K562 (cell line): ENCODE data around the gene ZNF74. TPM values are rescaled to one million over a fixed set of nuclear protein-coding genes. Genes with fewer than 3 reads are reported as not detected.

Source experiments
- GABPA ChIP-seq: fragments of 200-800 bp; sonication (Bioruptor generic); conservative IDR thresholded peaks from 2 replicates; pipeline ENCODE4 v1.6.1; 2016; ENCODE audit warnings: low read depth, missing genetic modification characterization, missing compliant biosample characterization
- GATAD2A ChIP-seq: fragments of 450-650 bp; IDR thresholded peaks from 2 replicates; pipeline ENCODE4 v1.6.1; 2017
- HDAC1 ChIP-seq, 2 experiments: fragments of 450-650 bp; IDR thresholded peaks; 2 replicates each; pipeline ENCODE4 v1.6.1; 2016 to 2017; ENCODE audit warnings: inconsistent platforms in 1 of 2, mild to moderate bottlenecking in 1 of 2, moderate library complexity in 1 of 2
- HNRNPUL1 ChIP-seq: fragments of 200-400 bp; formaldehyde crosslinking; IDR thresholded peaks from 2 replicates; pipeline ENCODE4 v1.6.1; 2017; ENCODE audit warnings: low read length
- KLF16 ChIP-seq: IDR thresholded peaks from 2 replicates; pipeline ENCODE4 v1.6.1; 2016; ENCODE audit warnings: antibody characterized with exemption
- MAZ ChIP-seq, 2 experiments: fragments of 450-650 bp in 1 of 2; sonication (generic) in 1 of 2; formaldehyde crosslinking; IDR thresholded peaks in 1 of 2; conservative IDR thresholded peaks in 1 of 2; 2 replicates each; pipeline versions ENCODE4 v1.4.0 to v1.5.0; 2020; ENCODE audit warnings: mild to moderate bottlenecking in 1 of 2, missing genetic modification reagents in 1 of 2
- MCM2 ChIP-seq: fragments of 450-650 bp; IDR thresholded peaks from 2 replicates; pipeline ENCODE4 v1.6.1; 2017; ENCODE audit warnings: low read depth, mild to moderate bottlenecking
- NFRKB ChIP-seq: fragments of 450-650 bp; IDR thresholded peaks from 2 replicates; pipeline ENCODE4 v1.6.1; 2016; ENCODE audit warnings: low read depth
- NR2C2 ChIP-seq, 2 experiments: fragments of 200-800 bp in 1 of 2; sonication (Bioruptor generic) in 1 of 2; sonication (generic) in 1 of 2; formaldehyde crosslinking in 1 of 2; IDR thresholded peaks; 2 replicates each; pipeline versions ENCODE4 v1.6.1 to v1.8.0; 2016 to 2022; ENCODE audit warnings: mild to moderate bottlenecking in 1 of 2, missing compliant biosample characterization in 1 of 2, missing genetic modification characterization in 1 of 2, missing genetic modification reagents in 1 of 2
- RBBP5 ChIP-seq: fragments of 200-600 bp; sonication (generic); IDR thresholded peaks from 2 replicates; pipeline ENCODE4 v1.6.1; 2012; ENCODE audit warnings: borderline replicate concordance, mild to moderate bottlenecking, low read length, control low read depth, inconsistent platforms; ENCODE audit not compliant: insufficient read depth, poor library complexity, severe bottlenecking
- ZBTB17 ChIP-seq: fragments of 450-650 bp; formaldehyde crosslinking; IDR thresholded peaks from 2 replicates; pipeline ENCODE4 v1.4.0; 2020; ENCODE audit warnings: mild to moderate bottlenecking
- ZC3H8 ChIP-seq: fragments of 450-650 bp; IDR thresholded peaks from 2 replicates; pipeline ENCODE4 v1.6.1; 2017
- ZNF197 ChIP-seq: fragments of 200-800 bp; sonication (Bioruptor generic); IDR thresholded peaks from 2 replicates; pipeline ENCODE4 v1.6.1; 2016; ENCODE audit warnings: low read depth, missing genetic modification characterization, missing compliant biosample characterization
- ZNF239 ChIP-seq: fragments of 250-450 bp; sonication (Bioruptor Pico); IDR thresholded peaks from 2 replicates; pipeline ENCODE4 v1.4.0; 2020; ENCODE audit warnings: mild to moderate bottlenecking
- polyA plus RNA-seq, 8 experiments: library from polyadenylated mRNA; depleted of rRNA in 4 of 8; stranded (reverse) in 5 of 8; unstranded in 3 of 8; fragments of >200 nt; fragmentation: Nextera tagmentation in 2 of 8; fragmentation: Illumina TruSeq in 1 of 8; extraction: Ambion mirVana in 2 of 8; extraction: Trizol in 1 of 8; gene quantifications; 2 replicates each; pipeline versions ENCODE4 v1.2.1 to v1.2.3, GENCODE V29; 2011 to 2014; ENCODE audit warnings: inconsistent platforms in 1 of 8, missing spikeins in 1 of 8
- total RNA-seq, 7 experiments: library from RNA; depleted of rRNA in 6 of 7; stranded (reverse); fragments of >200 nt in 6 of 7; fragmentation: Illumina TruSeq in 2 of 7; extraction: Trizol in 2 of 7; gene quantifications; 2 replicates each; pipeline versions ENCODE4 v1.2.1 to v1.2.3, GENCODE V29; 2011 to 2021; ENCODE audit warnings: low replicate concordance in 1 of 7
- TF ChIP-seq, protein P1 (sequence below), 2 experiments: fragments of 450-650 bp; formaldehyde crosslinking in 1 of 2; IDR thresholded peaks; 2 replicates each; pipeline versions ENCODE4 v1.4.0 to v1.6.1; 2014 to 2020; ENCODE audit warnings: mild to moderate bottlenecking in 2 of 2, borderline replicate concordance in 1 of 2, low read depth in 1 of 2
- TF ChIP-seq, protein P2 (sequence below): conservative IDR thresholded peaks from 2 replicates; pipeline ENCODE4 v1.6.1; 2011; ENCODE audit warnings: low read depth, mild to moderate bottlenecking, low read length; ENCODE audit not compliant: control insufficient read depth
- TF ChIP-seq, protein P3 (sequence below), 2 experiments: fragments of 450-650 bp in 1 of 2; sonication (generic) in 1 of 2; formaldehyde crosslinking; conservative IDR thresholded peaks; 2 replicates each; pipeline versions ENCODE4 v1.4.0 to v1.8.1; 2020 to 2022; ENCODE audit warnings: mild to moderate bottlenecking in 1 of 2, missing genetic modification reagents in 1 of 2

Gene ZNF74
- total and polyA plus RNA-seq, 9 of the 15 experiments (the other 6 are each of a cell fraction or from before 2014, with no cell fraction given) = 2.4 to 53.5 (median 31.5) TPM

DNA sequence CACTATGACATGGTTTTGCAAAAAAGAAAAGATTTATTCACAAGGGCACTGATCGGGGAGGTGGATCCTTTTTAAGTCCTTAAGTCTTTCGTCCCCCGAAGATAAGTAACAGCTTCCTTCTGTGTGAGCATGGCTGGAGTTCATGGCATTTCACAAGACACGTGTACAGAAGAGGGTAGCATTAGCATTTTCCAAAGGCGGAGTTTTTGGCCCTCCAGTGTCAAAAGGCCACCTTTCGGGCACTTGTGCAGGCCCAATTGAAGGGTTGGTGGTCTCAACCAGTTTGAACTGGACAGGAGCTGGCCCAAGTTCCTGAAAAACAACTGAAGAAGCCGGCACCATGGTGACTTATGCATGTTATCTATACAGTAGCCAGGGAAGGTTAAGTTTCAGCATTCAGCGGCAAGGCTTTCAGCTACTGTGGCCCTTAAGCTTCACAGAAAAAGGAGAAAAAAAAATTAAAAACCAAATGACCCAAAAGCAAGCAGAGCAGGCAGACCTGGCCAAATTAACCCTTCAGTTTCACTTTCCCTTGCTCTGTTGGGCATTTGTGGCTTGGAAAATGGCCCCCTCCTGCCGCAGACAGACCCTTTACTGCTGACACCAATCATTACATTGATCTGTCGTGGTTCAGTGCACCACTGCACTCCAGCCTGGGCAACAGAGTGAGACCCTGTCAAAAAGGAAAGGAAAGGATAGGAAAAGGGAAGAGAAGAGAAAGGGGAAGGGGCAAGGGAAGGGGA lies 18.7 kb downstream of the ZNF74 start (continued):
- peak; percentile 56 for TF ChIP-seq ZBTB17 (CRISPR knock-in tag)
- TF ChIP-seq NR2C2 (CRISPR knock-in tag; IDR thresholded peaks at IDR 0.05) = no peak
- TF ChIP-seq NR2C2 (tag; IDR thresholded peaks at IDR 0.05) = no peak
- TF ChIP-seq HNRNPUL1 = 0 out of 2 replicates have a peak, but pooled peaks have one; percentile 52
- TF ChIP-seq GATAD2A = peak; percentile 65; the same call in 1 of the 2 replicates
- 0 out of 4 replicates have a peak, but pooled peaks of 1 of the 2 experiments have one; percentile 10 for TF ChIP-seq HDAC1 (IDR thresholded peaks at IDR 0.05)
- TF ChIP-seq GABPA (tag) = no peak
- TF ChIP-seq, protein P1, sequence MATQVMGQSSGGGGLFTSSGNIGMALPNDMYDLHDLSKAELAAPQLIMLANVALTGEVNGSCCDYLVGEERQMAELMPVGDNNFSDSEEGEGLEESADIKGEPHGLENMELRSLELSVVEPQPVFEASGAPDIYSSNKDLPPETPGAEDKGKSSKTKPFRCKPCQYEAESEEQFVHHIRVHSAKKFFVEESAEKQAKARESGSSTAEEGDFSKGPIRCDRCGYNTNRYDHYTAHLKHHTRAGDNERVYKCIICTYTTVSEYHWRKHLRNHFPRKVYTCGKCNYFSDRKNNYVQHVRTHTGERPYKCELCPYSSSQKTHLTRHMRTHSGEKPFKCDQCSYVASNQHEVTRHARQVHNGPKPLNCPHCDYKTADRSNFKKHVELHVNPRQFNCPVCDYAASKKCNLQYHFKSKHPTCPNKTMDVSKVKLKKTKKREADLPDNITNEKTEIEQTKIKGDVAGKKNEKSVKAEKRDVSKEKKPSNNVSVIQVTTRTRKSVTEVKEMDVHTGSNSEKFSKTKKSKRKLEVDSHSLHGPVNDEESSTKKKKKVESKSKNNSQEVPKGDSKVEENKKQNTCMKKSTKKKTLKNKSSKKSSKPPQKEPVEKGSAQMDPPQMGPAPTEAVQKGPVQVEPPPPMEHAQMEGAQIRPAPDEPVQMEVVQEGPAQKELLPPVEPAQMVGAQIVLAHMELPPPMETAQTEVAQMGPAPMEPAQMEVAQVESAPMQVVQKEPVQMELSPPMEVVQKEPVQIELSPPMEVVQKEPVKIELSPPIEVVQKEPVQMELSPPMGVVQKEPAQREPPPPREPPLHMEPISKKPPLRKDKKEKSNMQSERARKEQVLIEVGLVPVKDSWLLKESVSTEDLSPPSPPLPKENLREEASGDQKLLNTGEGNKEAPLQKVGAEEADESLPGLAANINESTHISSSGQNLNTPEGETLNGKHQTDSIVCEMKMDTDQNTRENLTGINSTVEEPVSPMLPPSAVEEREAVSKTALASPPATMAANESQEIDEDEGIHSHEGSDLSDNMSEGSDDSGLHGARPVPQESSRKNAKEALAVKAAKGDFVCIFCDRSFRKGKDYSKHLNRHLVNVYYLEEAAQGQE (IDR thresholded peaks at IDR 0.05; ENCODE audit: borderline replicate concordance) = peak; percentile 99
- TF ChIP-seq, protein P1 (CRISPR knock-in tag; IDR thresholded peaks at IDR 0.05; ENCODE audit: low read depth) = peak; percentile 20; the same call in 1 of the 2 replicates
- no peak; the same call in 1 of the 2 replicates for TF ChIP-seq ZNF239 (CRISPR knock-in tag)
- TF ChIP-seq KLF16 = peak; percentile 97
- TF ChIP-seq RBBP5 = peak; percentile 32
- TF ChIP-seq, protein P2, sequence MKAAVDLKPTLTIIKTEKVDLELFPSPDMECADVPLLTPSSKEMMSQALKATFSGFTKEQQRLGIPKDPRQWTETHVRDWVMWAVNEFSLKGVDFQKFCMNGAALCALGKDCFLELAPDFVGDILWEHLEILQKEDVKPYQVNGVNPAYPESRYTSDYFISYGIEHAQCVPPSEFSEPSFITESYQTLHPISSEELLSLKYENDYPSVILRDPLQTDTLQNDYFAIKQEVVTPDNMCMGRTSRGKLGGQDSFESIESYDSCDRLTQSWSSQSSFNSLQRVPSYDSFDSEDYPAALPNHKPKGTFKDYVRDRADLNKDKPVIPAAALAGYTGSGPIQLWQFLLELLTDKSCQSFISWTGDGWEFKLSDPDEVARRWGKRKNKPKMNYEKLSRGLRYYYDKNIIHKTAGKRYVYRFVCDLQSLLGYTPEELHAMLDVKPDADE = no peak
- TF ChIP-seq, protein P3, sequence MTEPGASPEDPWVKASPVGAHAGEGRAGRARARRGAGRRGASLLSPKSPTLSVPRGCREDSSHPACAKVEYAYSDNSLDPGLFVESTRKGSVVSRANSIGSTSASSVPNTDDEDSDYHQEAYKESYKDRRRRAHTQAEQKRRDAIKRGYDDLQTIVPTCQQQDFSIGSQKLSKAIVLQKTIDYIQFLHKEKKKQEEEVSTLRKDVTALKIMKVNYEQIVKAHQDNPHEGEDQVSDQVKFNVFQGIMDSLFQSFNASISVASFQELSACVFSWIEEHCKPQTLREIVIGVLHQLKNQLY (CRISPR knock-in tag; conservative IDR thresholded peaks at IDR 0.05) = no peak
- TF ChIP-seq MCM2 = no peak
- peak; percentile 23; the same call in 1 of the 2 replicates for TF ChIP-seq NFRKB
- peak; percentile 85; the same call in 1 of the 2 replicates for TF ChIP-seq ZNF197
- 0 out of 4 replicates have a peak, but pooled peaks of 1 of the 2 experiments have one; percentile 25 for TF ChIP-seq MAZ (CRISPR knock-in tag; conservative IDR thresholded peaks at IDR 0.05 in 1 of 2, IDR thresholded peaks at IDR 0.05 in 1 of 2)
- TF ChIP-seq ZC3H8 = no peak
